Tibial nerve (tissue), 4 donors: ENCODE measurements around the gene ANXA10.

Source experiments
- EP300 ChIP-seq, 2 donors: sonication (generic); formaldehyde crosslinking; IDR thresholded peaks; one replicate each; pipeline ENCODE4 v1.6.1; 2017; ENCODE audit warnings: antibody characterized with exemption in 2 of 2, mild to moderate bottlenecking in 1 of 2
- POLR2A ChIP-seq, 2 donors: fragments of 450-650 bp; IDR thresholded peaks; one replicate each; pipeline ENCODE4 v1.6.1; 2017; ENCODE audit warnings: antibody characterized with exemption in 2 of 2, mild to moderate bottlenecking in 2 of 2, moderate library complexity in 2 of 2
- TF ChIP-seq, protein P1 (sequence below), 5 experiments: fragments of 200-600 bp in 3 of 5; fragments of 450-650 bp in 2 of 5; sonication (generic) in 3 of 5; IDR thresholded peaks; one replicate each; pipeline ENCODE4 v1.5.1; 2016 to 2019; ENCODE audit warnings: antibody characterized with exemption in 5 of 5, mild to moderate bottlenecking in 3 of 5, moderate library complexity in 2 of 5

- TF ChIP-seq, protein P1, sequence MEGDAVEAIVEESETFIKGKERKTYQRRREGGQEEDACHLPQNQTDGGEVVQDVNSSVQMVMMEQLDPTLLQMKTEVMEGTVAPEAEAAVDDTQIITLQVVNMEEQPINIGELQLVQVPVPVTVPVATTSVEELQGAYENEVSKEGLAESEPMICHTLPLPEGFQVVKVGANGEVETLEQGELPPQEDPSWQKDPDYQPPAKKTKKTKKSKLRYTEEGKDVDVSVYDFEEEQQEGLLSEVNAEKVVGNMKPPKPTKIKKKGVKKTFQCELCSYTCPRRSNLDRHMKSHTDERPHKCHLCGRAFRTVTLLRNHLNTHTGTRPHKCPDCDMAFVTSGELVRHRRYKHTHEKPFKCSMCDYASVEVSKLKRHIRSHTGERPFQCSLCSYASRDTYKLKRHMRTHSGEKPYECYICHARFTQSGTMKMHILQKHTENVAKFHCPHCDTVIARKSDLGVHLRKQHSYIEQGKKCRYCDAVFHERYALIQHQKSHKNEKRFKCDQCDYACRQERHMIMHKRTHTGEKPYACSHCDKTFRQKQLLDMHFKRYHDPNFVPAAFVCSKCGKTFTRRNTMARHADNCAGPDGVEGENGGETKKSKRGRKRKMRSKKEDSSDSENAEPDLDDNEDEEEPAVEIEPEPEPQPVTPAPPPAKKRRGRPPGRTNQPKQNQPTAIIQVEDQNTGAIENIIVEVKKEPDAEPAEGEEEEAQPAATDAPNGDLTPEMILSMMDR (IDR thresholded peaks at IDR 0.05), result no peak
- TF ChIP-seq POLR2A (IDR thresholded peaks at IDR 0.05), result no peak
- TF ChIP-seq EP300 (IDR thresholded peaks at IDR 0.05), result no peak
These were observed 47.0 kb downstream of the ANXA10 start for GRCh38 chr4:168139336-168139735.
